Measurements from ENCODE around the gene OBSCN. TPM values are rescaled to one million over a fixed set of nuclear protein-coding genes. Genes with fewer than 3 reads are reported as not detected.
A peak's percentile ranks its signal among the peaks of the same experiment; 100 is the strongest.

OBSCN gene
- total RNA-seq, 2 donors from 2014 or later = 14.5 to 34.9 TPM

GRCh38 chr1:228373681-228374571, 166.1 kb downstream of the OBSCN start:
- Histone ChIP-seq H3K36me3 (replicated peaks in 1 of 2; ENCODE audit: insufficient read depth in 1 of 2, low read depth in 2 of 2) (no peaks in the 10 kb centered on the region), H3K4me3 (no peak overlapping the region), H3K27ac (no peak overlapping the region), H3K4me1 (peaks cover 14% of the 10 kb centered on the region), H3K9me3 (no peaks in the 10 kb centered on the region), H3K27me3 (no peaks in the 10 kb centered on the region)
- no peak for ATAC-seq
- TF ChIP-seq CTCF (IDR thresholded peaks at IDR 0.05) (no peak), POLR2A (IDR thresholded peaks at IDR 0.05) (no peak)
- 84 to 85% methylated on average over 8 to 14 of the region's 14 CpGs for WGBS, 2 donors
- intact Hi-C loops (cut with DNase I) = no loop called here
- DNase-seq = peak in 2 of 4 donors; percentile 4 to 14

- Histone ChIP-seq H3K9me3 (no peaks in the 10 kb centered on the region), H3K27ac (peak overlapping the region in 1 of 4 donors; percentile 15), H3K36me3 (replicated peaks in 1 of 2; ENCODE audit: insufficient read depth in 1 of 2, low read depth in 2 of 2) (no peaks in the 10 kb centered on the region), H3K27me3 (no peaks in the 10 kb centered on the region), H3K4me3 (no peak overlapping the region), H3K4me1 (peaks cover 17% of the 10 kb centered on the region)
- TF ChIP-seq CTCF (IDR thresholded peaks at IDR 0.05) (no peak), POLR2A (IDR thresholded peaks at IDR 0.05) (no peak)
- ATAC-seq = peak; percentile 6
- WGBS, 2 donors = 60 to 91% methylated on average over 14 to 22 of the region's 25 CpGs
- intact Hi-C loops (cut with DNase I) = no loop called here
- DNase-seq = peak; percentile 34 to 70 (median 51)
These were observed 167.1 kb downstream of the OBSCN start for GRCh38 chr1:228374711-228375577.

GRCh38 chr1:228375578-228376261, 167.9 kb downstream of the OBSCN start:
- peak overlapping the region in 1 of 4 donors; percentile 15 for H3K27ac ChIP-seq
- WGBS, 2 donors = 93 to 96% methylated on average over 6 to 17 of the region's 22 CpGs
- no peaks in the 10 kb centered on the region for H3K36me3 ChIP-seq (replicated peaks in 1 of 2; ENCODE audit: insufficient read depth in 1 of 2, low read depth in 2 of 2)
- intact Hi-C loops (cut with DNase I) = no loop called here
- H3K4me1 ChIP-seq = peaks cover 17% of the 10 kb centered on the region
- no peaks in the 10 kb centered on the region for H3K27me3 ChIP-seq
- no peaks in the 10 kb centered on the region for H3K9me3 ChIP-seq
- ATAC-seq (no peak), DNase-seq (peak in 1 of 4 donors; percentile 11)
- no peak overlapping the region for H3K4me3 ChIP-seq
- no peak for TF ChIP-seq CTCF (IDR thresholded peaks at IDR 0.05)
- TF ChIP-seq POLR2A (IDR thresholded peaks at IDR 0.05) = no peak

GRCh38 chr1:228376262-228376628, 168.4 kb downstream of the OBSCN start:
- ATAC-seq (no peak), DNase-seq (no peak)
- peaks cover 17% of the 10 kb centered on the region for H3K4me1 ChIP-seq
- TF ChIP-seq CTCF (IDR thresholded peaks at IDR 0.05) = no peak
- TF ChIP-seq POLR2A (IDR thresholded peaks at IDR 0.05) = no peak
- WGBS, 2 donors = 94 to 100% methylated on average over 1 to 3 of the region's 3 CpGs
- H3K27ac ChIP-seq = no peak overlapping the region
- H3K4me3 ChIP-seq = no peak overlapping the region
- H3K9me3 ChIP-seq = no peaks in the 10 kb centered on the region
- no peaks in the 10 kb centered on the region for H3K27me3 ChIP-seq
- intact Hi-C loops (cut with DNase I) = no loop called here
- H3K36me3 ChIP-seq (replicated peaks in 1 of 2; ENCODE audit: insufficient read depth in 1 of 2, low read depth in 2 of 2) = no peaks in the 10 kb centered on the region
